IPS DF 4.7 (cell line): Measurements from ENCODE around the gene NPTX1.

Source experiments
- DNase-seq: peaks from one replicate; pipeline ENCODE4 v3.0.0-alpha.2; 2013; ENCODE audit warnings: low spot score; ENCODE audit errors: extremely low read depth

The NPTX1 gene

DNA sequence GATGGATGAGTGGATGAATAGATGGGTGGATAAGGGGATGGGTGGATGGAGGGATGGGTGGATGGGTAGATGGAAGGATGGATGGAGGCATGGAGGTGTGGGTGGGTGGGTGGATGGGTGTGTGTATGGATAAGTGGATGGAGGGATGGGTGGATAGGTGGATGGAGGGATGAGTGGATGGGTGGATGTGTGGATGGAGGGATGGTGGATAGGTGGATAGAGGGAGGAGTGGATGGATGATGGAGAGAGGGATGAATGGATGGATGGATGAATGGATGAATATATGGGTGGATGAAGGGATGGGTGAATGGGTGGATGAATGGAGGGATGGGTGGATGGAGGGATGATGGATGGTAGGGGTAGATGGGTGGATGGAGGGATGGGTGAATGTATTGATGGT, 27.5 kb upstream of the NPTX1 start:
- no peak for DNase-seq

GRCh38 chr17:80503031-80503430, 26.6 kb upstream of the NPTX1 start:
- no peak for DNase-seq

DNA sequence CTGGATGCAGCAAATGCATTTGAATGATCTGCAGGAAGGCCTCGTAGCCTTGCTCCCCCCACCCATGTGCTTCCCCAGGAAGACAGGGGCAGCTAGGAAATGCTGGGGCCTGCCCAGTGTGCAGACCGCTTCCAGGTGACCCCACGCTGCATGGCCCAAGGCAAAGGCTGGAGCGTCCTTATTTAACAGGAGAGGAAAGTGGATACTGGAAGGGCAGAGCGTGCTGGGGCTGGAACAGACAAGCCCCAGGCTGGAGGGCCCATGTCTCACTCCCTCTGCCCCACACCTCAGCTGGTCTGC, 26.1 kb upstream of the NPTX1 start:
- no peak for DNase-seq

GRCh38 chr17:80501741-80502577, 25.6 kb upstream of the NPTX1 start:
- DNase-seq = no peak

- DNase-seq = no peak
Observed at GRCh38 chr17:80499961-80500665, 23.7 kb upstream of the NPTX1 start.

GRCh38 chr17:80499560-80499959, 23.2 kb upstream of the NPTX1 start:
- no peak for DNase-seq

DNA sequence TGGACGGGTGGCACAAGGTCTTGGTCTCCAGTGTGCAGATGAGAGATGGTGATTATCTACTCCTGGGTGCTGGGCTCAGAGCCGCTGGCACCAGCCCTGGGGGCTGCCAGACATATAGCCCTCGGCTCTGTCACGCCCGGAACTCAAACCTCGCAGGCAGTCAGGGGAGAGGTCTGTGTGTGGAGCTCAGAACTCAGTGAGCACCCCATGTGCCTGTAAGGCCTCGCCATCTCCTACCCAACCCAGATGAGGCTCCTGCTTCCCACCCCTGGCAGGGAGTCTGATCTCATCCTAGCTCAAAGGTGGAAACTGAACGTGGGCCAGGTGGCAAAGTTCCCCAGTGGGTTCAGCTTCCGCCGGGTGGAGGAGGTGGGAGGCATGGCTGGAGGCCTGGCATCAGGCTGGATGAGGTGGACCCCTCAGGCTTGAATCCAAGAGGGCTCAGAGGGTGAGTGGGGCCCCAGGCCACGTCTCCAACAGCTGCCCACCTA, 22.6 kb upstream of the NPTX1 start:
- DNase-seq = no peak

GRCh38 chr17:80498242-80498919, 22.0 kb upstream of the NPTX1 start:
- no peak for DNase-seq

- DNase-seq = no peak
Observed at GRCh38 chr17:80497726-80498241, 21.4 kb upstream of the NPTX1 start.

DNA sequence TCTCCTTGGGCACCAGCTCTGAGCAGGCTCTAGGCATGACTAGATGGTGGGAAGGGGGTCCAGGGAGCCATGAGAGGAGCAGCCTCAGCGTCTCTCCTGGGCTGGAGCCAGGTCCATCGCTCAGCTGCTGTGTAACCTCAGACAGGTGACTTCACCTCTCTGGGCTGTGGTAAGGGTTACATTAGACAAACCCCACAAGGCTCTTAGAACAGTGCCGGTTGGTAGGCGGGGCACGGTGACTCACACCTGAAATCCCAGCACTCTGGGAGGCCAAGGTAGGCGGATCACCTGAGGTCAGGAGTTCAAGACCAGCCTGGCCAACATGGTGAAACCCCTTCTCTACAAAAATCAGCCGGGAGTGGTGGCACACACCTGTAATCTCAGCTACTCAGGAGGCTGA, 18.1 kb upstream of the NPTX1 start:
- no peak for DNase-seq

- DNase-seq = no peak
Observed at GRCh38 chr17:80492343-80493136, 16.1 kb upstream of the NPTX1 start.

DNA sequence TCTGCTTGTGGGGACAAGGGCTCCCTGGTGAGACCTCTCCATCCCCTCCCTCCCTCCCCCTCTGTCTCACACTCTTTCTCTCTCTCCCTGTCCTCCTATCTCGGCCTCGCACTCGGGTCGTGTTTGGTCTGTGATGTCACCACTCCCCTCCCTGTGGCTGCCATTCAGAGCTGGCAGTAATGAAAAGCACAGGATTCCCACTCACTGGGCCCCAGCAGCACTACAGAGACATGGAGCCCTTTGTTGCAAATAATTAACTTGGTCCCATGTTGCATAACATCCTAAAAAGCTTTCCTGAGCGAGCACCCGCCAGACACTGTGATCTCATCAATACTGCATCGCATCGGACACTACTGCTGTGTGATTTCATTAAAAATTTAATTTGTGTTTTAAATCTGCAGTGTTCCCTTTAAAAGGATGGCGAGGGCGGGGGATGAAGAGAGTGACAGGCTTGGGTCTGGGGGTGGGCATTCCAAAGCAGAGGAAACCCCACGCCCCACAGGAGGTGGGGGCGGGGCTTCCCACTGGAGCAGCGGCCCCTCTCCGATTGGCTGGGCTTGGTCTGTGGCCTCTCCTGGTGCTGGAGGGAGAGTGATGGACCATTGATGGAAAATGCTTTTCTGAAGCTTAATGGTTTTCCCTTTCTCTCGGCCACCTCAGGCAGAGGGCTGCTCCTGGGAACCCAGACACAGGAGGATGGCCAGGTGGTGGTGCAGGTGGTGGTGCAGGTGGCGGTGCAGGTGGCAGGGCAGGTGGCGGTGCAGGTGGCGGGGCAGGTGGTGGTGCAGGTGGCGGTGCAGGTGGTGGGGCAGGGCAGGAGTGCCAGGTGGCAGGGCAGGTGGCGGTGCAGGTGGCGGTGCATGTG, 15.3 kb upstream of the NPTX1 start:
- no peak for DNase-seq

- no peak for DNase-seq
Observed at GRCh38 chr17:80487511-80487910, 11.1 kb upstream of the NPTX1 start.

DNA sequence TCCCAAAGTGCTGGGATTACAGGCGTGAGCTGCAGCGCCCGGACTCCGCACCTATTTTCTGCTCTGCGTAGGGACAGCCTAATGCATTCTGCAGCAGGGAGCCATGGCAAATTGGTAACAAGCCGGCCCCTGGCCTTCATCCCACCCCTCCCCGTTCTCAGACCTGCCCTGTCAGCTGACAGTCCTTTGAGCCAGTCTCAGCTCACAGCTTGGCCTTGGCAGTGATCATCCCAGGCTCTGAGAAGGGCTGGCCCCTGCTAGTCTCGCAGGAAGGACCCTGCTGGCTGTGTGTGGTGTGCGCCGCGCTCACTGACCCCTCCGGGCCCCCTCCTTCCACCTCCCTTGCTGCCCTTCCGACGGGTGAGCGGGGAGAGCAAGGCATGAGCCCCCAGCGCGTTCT, 10.3 kb upstream of the NPTX1 start:
- no peak for DNase-seq

- DNase-seq = no peak
Observed at GRCh38 chr17:80485846-80486245, 9.4 kb upstream of the NPTX1 start.

DNA sequence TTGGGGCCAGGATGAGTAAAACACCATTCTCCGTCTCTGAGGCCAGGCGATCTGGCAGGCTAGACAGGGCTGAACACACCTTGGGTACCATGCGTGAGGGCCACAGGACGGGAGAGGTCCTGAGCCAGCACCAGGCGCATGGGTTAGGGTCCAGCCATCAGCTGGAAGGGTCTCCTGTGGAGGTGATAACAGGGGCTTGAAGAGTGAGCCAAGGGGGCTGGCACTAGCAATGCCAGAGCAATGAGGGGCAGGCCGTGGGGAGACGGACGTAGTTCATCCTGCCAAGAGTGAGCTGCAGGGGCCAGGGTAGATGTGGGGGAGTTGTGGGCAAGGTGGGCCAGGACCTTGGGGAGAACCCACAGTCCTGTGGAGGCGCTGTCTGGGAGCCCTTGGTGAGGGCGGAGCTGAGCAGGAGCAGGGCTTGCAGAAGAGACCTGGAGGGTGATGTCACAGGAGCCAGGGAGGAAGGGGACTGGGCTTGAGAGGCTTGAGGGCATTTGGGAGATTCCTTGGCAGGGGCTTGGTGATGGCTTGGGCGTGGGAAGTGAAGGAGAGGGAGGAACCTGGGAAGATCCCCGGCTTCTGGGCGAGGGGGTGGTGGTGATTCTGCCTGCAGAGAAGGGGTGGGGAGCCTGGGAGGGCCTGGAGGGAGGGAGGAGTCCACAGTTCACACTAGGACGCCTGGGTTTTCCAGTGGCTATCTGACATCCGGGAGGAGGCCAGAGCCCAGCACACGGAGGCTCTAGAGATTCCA, 6.3 kb upstream of the NPTX1 start:
- no peak for DNase-seq

DNA sequence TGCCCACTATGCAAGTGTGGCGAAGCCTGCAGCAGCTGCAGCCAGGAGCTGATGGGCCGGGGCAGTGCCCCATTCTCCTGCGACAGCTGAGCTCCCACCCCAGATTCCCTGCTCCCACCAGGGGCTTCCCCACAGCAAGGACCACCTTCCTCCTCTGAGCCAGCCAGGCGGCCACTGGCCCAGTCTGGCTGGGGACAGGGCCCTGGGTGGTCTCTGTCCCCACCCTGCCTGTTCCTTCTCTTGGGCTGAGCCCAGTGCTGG, 5.6 kb upstream of the NPTX1 start:
- no peak for DNase-seq

DNA sequence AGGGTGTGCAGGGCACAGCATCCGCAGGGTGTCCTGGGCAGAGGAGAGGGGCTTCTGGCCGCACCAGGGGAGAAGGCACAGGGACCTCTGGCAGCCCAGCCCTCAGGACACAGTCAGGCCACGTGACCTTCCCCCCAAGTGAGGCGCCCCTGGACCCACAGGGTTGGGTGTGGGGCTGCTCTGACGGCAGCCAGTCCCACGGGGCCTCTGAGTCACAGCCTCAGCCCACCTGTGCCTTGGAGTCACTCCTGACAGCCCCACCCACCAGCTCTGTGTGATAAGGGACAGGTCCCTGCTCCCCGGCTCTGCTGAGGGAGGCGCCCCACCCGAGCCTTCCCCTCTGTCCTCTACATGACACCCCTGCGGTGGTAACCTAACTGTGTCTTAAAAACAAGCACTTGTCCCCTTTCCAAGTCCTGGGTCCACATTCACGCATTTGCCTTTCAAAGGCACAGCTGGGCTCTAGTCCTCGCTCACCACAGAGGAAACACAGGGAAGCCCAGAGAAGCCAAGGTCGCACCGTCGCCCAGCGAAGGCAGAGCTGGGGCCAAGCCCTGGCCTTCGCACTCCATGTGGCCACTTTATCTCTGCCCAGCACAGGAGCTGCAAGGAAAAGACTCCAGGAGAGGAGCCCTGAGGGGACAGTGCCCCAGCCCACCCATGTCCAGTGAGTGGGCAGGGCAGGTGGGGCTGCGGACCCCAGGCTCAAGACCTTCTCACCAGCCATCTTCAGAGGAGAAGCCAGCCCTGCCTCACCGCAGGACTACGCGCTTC, 5.1 kb upstream of the NPTX1 start:
- DNase-seq = no peak

DNA sequence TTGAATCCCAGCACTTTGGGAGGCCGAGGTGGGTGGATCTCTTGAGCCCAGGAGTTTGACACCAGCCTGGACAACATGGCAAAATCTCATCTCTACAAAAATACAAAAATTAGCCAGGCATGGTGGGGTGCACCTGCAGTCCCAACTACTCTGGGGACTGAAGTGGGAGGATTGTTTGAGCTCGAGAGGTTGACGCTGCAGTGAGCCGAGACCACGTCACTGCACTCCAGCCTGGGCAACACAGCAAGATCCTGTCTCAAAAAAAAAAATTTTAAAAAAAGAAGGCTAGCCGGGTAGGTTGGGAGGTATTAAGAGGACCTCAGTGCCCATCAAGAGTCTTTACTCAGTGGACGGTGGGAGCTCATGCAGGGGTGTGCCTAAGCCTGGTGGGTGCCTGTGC, 3.8 kb upstream of the NPTX1 start:
- no peak for DNase-seq
